Stimulated activated CD4-positive, alpha-beta T cell treated with anti-CD3 and anti-CD28 coated beads, TNF-alpha, amount 100 ng/mL, for 24 hours (primary cell): ENCODE data around the gene CENPT.
A peak's percentile ranks its signal among the peaks of the same experiment; 100 is the strongest.

Experiments
- DNase-seq, 3 experiments: peaks; one replicate each; pipeline ENCODE4 v3.0.0-alpha.2; 2020; ENCODE audit warnings: low read depth in 3 of 3

The CENPT gene

DNA sequence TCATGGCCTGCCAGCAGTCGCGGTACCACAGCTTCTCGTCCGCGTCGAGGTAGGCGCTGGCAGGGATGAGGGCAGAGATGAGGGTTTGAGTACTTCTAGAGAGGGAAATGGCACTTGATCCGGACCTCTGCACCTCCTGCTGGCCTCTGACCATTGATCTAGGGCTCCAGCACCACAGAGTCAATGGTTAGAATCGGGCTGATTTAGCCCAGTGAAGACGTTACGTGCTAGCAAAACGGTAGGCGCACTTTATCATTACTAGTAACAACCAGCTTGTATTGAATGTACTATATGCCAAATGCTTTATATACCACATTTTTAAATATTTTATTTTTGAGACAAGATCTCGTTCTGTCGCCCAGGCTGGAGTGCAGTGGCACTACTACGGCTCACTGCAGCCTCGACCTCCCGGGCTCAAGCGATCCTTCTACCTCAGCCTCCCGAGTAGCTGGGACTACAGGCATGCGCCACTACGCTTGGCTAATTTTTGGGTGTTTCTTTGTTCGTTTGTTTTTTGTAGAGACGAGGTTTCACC, 40.3 kb downstream of the CENPT start:
- DNase-seq: no peak

DNA sequence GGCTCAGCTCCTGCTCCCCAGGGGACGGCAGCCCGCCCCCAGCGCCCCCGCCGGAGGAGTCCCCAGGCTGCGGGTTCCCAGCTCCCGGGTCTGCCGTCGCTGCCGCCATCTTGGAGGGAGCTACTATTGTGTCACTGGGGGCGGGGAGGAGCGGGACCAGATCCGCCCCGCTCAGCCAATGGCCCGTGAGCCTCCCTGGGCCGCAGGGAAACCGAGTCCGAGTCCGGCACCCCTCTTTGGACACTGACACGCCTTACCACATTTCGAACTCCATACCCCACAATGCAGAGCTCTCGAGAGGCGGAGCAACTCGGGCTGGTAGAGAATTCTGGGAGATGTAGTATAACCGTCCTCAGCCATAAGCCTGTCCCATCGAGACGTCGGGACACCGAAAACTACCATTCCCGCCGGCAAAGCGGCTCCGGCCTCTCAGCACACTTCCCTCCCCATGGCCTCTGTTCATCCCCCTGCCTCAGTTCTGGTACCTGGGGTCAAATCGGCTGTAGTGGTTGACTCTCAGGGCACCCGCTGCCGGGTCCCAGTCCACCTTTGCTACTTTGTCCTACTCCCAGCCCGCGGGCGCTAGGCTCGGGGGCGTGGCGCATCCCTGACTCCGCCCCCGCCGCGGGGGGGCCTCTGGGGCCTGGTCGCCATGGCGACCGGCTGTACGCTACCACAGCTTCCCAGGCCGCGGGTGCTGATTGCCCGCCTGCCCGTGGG, 40.9 kb downstream of the CENPT start, which contains the start of the genes RANBP10 and TSNAXIP1:
RANBP10 (minus strand) TSS at position 133 of the 720 bp plus-strand sequence; CDS start at position 109, 24 bp downstream.
TSNAXIP1 (plus strand) TSS at position 462 of the 720 bp plus-strand sequence. CDS start 261 bp downstream, outside the sequence.
- DNase-seq: peak; percentile 91 to 96 (median 95)

DNA sequence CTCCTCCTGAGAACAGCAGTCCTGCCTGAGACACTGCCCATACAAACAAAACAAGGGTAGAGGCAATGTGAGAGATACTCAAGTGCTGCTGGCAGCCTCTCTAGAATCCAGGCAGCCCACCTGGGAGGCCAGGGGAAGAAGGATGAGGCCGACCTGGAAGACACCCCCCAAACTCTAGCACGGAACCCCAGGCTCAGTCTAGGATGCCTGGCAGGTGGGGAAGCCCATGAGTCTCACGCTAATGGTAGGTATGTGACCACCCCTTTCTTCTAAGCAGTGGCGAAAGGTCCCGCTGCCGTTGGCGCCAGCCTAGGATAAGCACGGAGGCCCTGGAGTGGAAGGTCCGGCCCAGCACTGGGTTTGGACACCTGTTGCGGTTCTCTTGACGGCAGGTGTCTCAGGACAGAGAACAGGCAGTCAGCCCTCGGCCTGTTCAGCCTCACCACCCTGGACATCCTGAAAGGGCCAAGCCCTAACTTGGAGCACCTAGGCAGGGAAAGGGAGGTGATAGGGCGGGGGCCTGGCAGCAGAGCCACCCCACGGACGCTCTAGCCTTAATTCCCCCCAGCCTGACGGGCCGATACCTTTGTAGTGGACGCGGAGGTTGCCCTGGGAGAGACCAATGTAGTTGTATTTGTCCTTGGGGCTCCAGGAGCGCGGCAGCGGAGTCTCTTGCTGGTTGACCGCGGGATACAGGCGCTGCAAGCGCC, 41.6 kb downstream of the CENPT start:
- no peak for DNase-seq

DNA sequence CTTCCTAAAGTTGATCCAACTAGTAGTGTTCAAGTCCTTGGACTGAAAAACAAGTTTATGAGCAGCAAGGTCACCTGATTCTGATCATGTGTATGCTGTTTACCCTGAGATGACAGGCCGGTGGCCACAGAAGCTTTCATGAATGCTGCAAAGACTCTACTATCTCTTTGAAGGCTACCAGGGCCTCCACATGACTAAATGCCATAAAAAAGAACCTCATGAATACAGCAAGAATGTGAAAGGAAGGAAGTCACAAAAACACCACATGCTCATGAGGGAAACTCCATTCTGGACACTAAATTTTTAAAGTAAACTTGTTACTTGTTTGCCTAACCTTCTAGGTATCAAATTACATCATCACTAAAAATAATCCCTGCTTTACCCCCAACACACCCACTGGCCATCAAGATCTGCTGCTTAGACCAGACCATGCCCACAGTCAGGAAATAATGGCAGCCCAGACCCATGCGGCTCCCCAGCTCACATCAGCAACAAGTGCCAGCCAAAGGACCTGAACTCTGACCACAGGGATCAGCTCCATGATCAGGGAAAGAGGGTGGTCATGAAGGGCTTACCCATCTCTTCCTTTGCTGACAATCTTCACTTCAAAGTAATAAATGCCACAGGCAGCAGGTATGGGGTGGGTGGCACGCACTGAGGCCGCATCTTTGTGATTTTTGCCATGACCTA, 42.5 kb downstream of the CENPT start:
- no peak for DNase-seq

DNA sequence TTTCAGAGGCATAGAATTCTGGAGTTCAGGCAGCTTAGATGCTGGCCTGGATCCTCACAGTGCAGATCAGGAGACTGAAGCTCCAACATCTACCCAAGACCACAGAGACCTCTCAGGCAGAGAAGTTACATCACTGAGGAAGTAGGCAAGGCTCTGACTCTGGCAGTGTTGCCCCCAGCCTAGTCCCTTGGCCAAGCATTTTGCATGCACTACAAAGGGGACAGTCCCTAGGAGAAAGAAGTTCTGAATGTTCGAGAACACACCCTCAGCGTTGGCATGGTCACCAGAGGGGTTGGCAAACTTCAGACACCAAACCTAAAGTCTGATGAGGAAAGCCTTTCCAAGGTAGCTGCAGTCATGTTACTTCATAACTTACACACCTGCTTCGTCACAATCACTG, 43.6 kb downstream of the CENPT start:
- no peak for DNase-seq

DNA sequence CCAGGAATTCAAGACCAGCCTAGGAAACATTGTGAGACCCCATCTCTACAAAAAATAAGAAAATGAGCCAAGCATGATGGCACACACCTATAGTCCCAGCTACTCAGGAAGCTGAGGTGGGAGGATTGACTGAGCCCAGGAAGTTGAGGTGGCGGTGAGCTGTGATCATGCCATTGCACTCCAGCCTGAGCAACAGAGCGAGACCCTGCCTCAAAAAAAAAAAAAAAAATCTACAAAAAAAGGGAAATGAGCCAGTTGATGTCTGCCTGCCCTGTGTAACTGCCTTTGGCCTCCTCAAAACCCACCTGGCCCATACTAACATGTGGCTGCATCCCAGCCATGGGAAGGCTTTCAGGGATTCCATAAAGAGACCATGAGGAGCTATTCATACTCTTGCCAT, 45.6 kb downstream of the CENPT start:
- no peak for DNase-seq

DNA sequence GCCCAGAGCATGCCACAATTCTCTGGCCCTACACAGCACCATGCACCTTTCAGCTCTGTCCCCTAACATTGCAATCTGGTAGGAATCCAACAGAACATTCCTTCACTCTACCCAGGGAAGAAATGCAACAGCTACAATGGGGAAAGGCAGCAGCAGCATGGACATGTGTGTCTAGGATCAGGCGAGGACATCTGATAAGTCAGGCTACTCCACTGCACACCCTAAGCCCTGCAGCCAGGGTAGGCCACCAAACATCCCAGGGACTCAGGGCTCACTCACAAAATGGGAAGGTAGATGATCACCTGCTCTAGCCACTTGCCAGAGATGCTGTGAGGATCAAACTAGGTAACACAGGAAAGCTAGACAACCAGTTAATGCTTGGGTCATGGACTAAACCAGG, 46.3 kb downstream of the CENPT start:
- no peak for DNase-seq

DNA sequence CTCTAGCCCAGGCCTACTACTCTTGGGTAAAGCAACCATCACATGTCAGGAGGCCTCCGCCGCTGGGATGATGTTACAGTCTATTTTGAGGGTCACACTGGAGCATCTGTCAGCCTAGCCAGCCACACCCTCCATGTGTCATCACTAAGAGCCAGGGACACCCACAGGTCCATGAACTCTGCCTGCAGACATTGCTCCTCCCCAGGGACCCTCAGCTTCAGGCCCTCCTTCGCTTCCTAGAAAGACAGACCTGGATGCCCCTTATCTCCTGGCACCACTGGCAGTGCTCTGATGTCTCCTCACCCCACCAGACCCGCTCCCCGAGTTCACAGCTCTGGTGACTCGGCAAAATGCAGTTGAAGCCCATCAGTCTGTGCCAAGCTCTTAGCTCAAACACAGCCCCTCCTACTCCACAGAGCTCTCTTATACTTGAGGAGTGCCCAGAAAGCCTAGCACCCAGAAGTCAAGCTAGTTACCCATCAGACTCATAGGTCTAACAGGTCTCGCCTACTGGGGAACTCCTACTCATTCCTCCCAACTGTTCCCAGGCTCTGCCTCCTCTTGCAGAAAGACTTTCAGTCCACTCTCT, 47.1 kb downstream of the CENPT start:
- DNase-seq: no peak

DNA sequence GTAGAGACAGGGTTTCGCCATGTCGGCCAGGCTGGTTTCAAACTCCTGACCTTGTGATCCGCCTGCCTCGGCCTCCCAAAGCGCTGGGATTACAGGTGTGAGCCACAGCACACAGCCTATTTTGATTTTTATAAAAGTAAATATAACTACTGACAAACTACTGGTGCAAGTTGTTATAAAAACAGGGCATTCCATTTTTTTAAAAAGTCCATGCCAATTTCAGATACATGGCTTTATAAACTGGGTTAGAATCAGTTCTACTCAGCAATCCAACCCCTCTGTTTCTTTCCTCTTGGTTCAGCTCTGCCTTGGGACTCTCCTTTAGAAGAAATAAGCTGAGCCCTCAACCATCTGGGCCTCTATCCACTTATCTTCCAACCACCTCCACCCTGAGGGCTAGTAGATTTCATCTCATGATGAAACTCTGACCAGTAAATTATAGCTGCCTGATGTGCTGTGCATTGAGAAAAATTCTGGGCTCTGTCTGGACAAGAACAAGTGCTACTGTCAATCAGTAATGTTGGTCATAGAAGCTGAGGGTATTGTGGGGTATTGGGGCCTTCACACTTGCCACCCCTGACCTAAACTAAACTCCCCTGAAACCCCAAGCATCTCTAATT, 51.3 kb downstream of the CENPT start:
- DNase-seq: no peak

DNA sequence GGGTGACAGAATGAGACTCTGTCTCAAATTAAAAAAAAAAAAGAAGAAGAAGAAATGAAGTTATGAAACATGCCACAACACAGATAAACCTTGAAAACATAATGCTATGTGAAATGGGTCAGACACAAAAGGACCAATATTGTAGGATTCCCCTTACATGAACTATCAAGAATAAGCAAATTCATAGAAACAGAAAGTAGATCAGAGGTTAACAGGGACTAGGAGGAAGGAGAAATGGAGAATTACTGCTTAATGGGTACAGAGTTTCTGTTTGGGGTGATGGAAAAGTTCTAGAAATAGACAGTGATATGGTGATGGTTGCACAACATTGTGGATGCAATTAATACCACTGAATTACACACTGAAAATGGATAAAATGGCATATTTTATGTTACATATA, 57.4 kb downstream of the CENPT start:
- DNase-seq: no peak

DNA sequence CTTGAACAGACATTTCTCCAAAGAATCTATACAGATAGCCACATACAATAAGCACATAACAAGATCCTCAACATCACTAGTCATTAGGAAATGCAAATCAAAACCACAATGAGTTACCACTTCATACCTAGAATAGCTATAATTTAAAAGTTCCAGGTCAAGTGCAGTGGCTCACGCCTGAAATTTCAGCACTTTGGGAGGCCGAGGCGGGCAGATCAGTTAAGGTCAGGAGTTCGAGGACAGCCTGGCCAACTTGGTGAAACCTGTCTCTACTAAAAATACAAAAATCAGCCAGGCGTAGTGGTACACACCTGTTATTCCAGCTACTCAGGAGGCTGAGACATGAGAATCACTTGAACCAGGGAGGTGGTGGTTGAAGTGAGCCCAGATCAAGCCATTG, 61.0 kb downstream of the CENPT start:
- DNase-seq: no peak

DNA sequence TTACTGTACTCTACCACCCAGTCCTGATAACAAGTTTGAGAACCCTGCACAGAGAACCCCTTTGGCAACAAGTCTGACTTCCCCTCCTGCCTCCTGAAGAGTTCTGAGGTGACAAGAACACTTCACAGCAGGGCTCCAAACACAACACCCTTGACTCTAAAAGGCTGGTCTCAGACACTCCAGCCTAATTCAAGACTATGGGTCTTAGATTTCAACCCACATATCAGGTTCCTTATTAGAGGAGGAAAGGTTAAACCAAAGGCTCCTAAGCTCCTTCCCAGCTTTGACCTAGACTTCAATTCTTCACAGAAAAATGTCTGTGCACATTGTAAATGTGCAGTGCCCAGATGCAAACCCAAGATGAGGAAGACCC, 64.2 kb downstream of the CENPT start:
- DNase-seq: no peak

DNA sequence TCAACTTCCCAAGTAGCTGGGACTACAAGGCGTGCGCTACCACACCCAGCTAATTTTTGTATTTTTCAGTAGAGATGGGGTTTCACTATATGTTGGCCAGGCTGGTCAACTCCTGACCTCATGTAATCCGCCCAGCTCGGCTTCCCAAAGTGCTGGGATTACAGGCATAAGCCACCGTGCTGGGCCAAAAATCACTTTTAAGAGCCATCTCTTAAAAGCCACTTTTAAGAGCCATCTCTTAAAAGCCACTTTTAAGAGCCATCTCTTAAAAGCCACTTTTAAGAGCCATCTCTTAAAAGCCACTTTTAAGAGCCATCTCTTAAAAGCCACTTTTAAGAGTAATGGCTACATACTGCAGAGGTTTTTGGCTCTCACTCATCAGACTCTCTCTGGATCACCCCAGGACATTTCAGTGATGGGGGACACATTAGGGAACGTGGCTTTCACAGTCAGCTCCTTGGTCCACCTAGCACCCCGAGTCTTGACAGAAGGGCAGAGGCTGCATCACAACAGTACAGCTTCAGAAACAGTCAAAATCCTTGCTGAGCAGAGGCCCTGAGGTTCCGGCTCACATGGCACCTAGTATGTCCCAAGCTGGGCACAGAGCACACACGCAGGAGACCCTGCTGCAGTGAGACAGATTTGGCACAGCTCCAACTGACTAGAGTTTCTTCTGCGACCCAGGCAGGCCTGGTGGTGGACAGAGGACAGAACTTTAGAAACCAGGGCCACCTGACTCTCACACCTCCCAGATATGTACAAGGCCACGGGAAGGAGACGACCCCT, 64.7 kb downstream of the CENPT start:
- DNase-seq: no peak

DNA sequence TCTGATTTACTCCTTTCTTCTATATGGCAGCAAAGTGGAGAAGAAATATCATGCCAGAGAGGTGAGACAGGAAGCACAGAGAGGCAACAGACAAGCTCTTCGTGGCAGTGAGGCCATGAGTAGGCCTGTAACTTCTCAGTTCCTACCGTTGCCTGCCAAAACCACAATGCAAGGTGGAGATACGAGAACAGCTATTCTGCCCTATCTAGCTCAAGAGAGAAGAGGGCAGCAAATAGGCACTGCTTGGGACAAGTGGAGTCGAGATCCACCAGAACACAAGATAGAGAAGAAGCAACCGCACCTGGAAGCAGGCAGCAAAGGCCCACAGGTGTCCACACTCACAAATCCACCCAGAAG, 66.0 kb downstream of the CENPT start:
- no peak for DNase-seq

DNA sequence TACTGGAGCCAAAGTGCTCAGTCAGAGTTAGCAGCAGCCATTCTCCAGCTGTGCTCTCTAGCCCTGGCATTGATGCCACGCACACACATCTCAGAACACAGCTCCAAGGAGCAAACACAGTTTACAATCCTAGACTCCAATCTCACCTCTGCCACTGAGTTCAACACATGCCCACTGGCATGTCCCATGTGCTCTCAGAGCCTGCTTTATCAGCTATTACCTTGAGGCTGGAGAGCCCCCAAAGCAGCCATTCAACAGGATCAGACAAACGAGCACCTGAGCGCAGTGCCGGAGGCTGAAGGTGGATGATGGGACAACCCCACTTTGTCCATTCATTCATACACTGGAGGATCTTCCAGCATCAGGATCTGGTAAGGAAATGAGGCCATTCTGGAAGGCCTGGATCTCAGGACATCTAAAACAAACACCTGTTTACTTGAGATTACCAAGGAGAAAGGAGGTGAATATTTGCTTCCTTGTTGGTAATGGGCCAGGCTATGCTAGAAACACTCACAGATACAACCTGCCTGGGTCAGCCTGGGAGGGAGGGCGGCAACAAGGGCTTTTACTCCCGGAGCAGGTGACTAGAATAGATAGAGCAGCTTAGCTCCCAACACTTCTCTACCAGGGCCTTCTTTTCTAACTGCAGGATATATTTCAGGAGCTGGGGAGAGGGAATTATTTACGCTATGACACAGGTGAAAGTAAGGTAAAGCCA, 66.5 kb downstream of the CENPT start:
- DNase-seq: no peak

DNA sequence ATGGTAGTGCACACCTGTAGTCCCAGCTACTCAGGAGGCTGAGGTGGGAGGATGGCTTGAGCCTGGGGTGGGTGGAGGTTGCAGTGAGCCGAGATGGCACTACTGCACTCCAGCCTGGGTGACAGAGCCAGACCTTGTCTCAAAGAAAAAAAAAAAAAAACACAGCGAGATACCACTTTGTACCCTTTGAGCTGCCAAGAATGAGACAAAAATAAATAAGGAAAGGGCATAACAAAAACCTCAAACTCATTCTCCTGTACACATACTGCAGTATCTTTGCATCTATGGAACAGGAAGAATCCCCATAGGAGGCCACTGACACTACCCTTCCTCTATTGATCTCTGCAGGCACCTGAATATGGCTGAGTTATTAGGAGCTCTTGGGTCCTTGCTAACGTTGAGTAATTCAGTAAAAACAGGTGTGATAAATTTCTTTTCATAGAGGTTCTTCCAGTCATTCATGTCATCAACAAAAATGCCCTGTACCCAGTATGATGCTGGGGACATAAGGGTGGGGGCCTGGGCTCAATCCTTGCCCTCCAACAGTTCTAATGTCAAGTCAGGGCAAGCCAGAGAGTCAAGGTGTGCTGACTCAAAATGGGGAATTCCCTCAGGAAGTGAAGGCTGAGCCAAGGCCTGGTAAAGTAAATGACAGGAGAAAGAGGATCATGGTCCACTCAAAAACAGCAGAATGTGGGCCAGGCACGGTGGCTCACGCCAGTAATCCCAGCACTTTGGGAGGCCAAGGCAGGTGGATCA, 68.1 kb downstream of the CENPT start:
- DNase-seq: no peak
